ENCODE data around the gene CADPS.

- TF ChIP-seq TAF1 (IDR thresholded peaks at IDR 0.05; ENCODE audit: borderline replicate concordance, insufficient read depth, low read length) (no peak), REST (IDR thresholded peaks at IDR 0.05; ENCODE audit: insufficient read depth in 1 of 2, low read depth in 2 of 2, low read length in 2 of 2) (no peak), POLR2AphosphoS5 (IDR thresholded peaks at IDR 0.05; ENCODE audit: low read depth, low read length) (no peak)
Observed at GRCh38 chr3:62359531-62359930, 515.7 kb downstream of the CADPS start.

All from PFSK-1 (cell line).